H9 (cell line): Measurements from ENCODE around the gene XIRP1. TPM values are rescaled to one million over a fixed set of nuclear protein-coding genes. Genes with fewer than 3 reads are reported as not detected.

ENCODE experiments used
- DNase-seq: peaks from one replicate; pipeline ENCODE4 v3.0.0-alpha.2; 2017
- H2AFZ ChIP-seq: one replicate; pipeline ENCODE4 v1.6.1; 2013; ENCODE audit warnings: mild to moderate bottlenecking, low read length, control low read depth, moderate library complexity
- H2AK5ac ChIP-seq: 2 replicates; pipeline ENCODE4 v1.6.1; 2013; ENCODE audit warnings: low read length, control low read depth, mixed read lengths; ENCODE audit not compliant: insufficient read length
- H2BK120ac ChIP-seq: one replicate; pipeline ENCODE4 v1.6.1; 2013; ENCODE audit warnings: low read depth, mild to moderate bottlenecking, low read length, control low read depth, inconsistent platforms; ENCODE audit not compliant: poor library complexity, severe bottlenecking
- H2BK12ac ChIP-seq: 2 replicates; pipeline ENCODE4 v1.6.1; 2013; ENCODE audit warnings: low read length, control low read depth, mixed read lengths, low read depth; ENCODE audit not compliant: insufficient read length
- H2BK15ac ChIP-seq: 2 replicates; pipeline ENCODE4 v1.6.1; 2013; ENCODE audit warnings: low read depth, low read length, control low read depth
- H2BK20ac ChIP-seq: one replicate; pipeline ENCODE4 v1.6.1; 2013; ENCODE audit warnings: low read depth, mild to moderate bottlenecking, low read length, control low read depth, inconsistent platforms; ENCODE audit not compliant: poor library complexity, severe bottlenecking
- H2BK5ac ChIP-seq: 2 replicates; pipeline ENCODE4 v1.6.1; 2013; ENCODE audit warnings: low read length, control low read depth, mixed read lengths; ENCODE audit not compliant: insufficient read length
- H3K14ac ChIP-seq: 2 replicates; pipeline ENCODE4 v1.6.1; 2013; ENCODE audit warnings: low read length, control low read depth; ENCODE audit not compliant: insufficient read depth
- H3K18ac ChIP-seq: 2 replicates; pipeline ENCODE4 v1.6.1; 2013; ENCODE audit warnings: low read depth, mild to moderate bottlenecking, mixed read lengths, low read length, control low read depth; ENCODE audit not compliant: insufficient read length
- H3K23ac ChIP-seq: 2 replicates; pipeline ENCODE4 v1.6.1; 2013; ENCODE audit warnings: low read length, control low read depth, mixed read lengths, low read depth; ENCODE audit not compliant: insufficient read length
- H3K23me2 ChIP-seq: 2 replicates; pipeline ENCODE4 v1.6.1; 2013; ENCODE audit warnings: low read depth, mild to moderate bottlenecking, mixed read lengths, low read length, control low read depth; ENCODE audit not compliant: insufficient read length, poor library complexity, severe bottlenecking
- H3K27ac ChIP-seq: 2 replicates; pipeline ENCODE4 v1.5.1; 2013; ENCODE audit warnings: low read length, control low read depth, mixed read lengths, low read depth; ENCODE audit not compliant: insufficient read length
- H3K27me3 ChIP-seq: 2 replicates; pipeline ENCODE4 v1.6.1; 2013; ENCODE audit warnings: low read length, control low read depth, inconsistent platforms; ENCODE audit not compliant: insufficient read depth
- H3K4ac ChIP-seq: 2 replicates; pipeline ENCODE4 v1.6.1; 2013; ENCODE audit warnings: low read depth, mild to moderate bottlenecking, control low read depth, inconsistent platforms, low read length, moderate library complexity
- H3K4me1 ChIP-seq: 2 replicates; pipeline ENCODE4 v1.6.1; 2013; ENCODE audit warnings: low read length, control low read depth, inconsistent platforms; ENCODE audit not compliant: insufficient read depth
- H3K4me2 ChIP-seq: 2 replicates; pipeline ENCODE4 v1.6.1; 2013; ENCODE audit warnings: low read length, control low read depth, mixed read lengths; ENCODE audit not compliant: insufficient read length, insufficient read depth
- H3K56ac ChIP-seq: 2 replicates; pipeline ENCODE4 v1.6.1; 2013; ENCODE audit warnings: low read depth, mild to moderate bottlenecking, mixed read lengths, low read length, control low read depth; ENCODE audit not compliant: insufficient read length
- H3K79me1 ChIP-seq: 2 replicates; pipeline ENCODE4 v1.6.1; 2013; ENCODE audit warnings: low read depth, mild to moderate bottlenecking, moderate library complexity, low read length, control low read depth, inconsistent platforms; ENCODE audit not compliant: insufficient read depth, poor library complexity, severe bottlenecking
- H3K79me2 ChIP-seq: 2 replicates; pipeline ENCODE4 v1.6.1; 2013; ENCODE audit warnings: low read length, control low read depth, inconsistent platforms; ENCODE audit not compliant: insufficient read depth
- H3K9ac ChIP-seq: 2 replicates; pipeline ENCODE4 v1.6.1; 2013; ENCODE audit warnings: low read length, control low read depth, mixed read lengths; ENCODE audit not compliant: insufficient read length; ENCODE audit errors: extremely low read depth
- H3K9me3 ChIP-seq: one replicate; pipeline ENCODE4 v1.6.1; 2013; ENCODE audit warnings: low read depth, low read length, inconsistent platforms; ENCODE audit not compliant: control insufficient read depth
- H3T11ph ChIP-seq: one replicate; pipeline ENCODE4 v1.6.1; 2013; ENCODE audit warnings: mild to moderate bottlenecking, low read length, control low read depth, inconsistent platforms
- H4K20me1 ChIP-seq: one replicate; pipeline ENCODE4 v1.6.1; 2013; ENCODE audit not compliant: control insufficient read depth, insufficient read length, insufficient read depth
- H4K5ac ChIP-seq: 2 replicates; pipeline ENCODE4 v1.6.1; 2013; ENCODE audit warnings: low read depth, mild to moderate bottlenecking, mixed read lengths, low read length, control low read depth; ENCODE audit not compliant: insufficient read length
- H4K8ac ChIP-seq: replicated peaks from 2 replicates; pipeline ENCODE4 v1.6.1; 2013; ENCODE audit warnings: low read length, control low read depth, mixed read lengths, low read depth; ENCODE audit not compliant: insufficient read length
- H4K91ac ChIP-seq: 2 replicates; pipeline ENCODE4 v1.6.1; 2013; ENCODE audit warnings: low read depth, mild to moderate bottlenecking, moderate library complexity, mixed read lengths, low read length, control low read depth; ENCODE audit not compliant: insufficient read length
- H3K27ac Mint-ChIP-seq, 3 experiments: 2 replicates in 2 of 3; 3 replicates in 1 of 3; pipeline ENCODE4 v1.8.0; 2020 to 2021; ENCODE audit warnings: mixed read lengths in 3 of 3, mild to moderate bottlenecking in 1 of 3, moderate library complexity in 1 of 3
- H3K27me3 Mint-ChIP-seq: 2 replicates; pipeline ENCODE4 v1.8.0; 2021; ENCODE audit warnings: low read depth, mild to moderate bottlenecking, moderate library complexity, mixed read lengths
- H3K36me3 Mint-ChIP-seq, 3 experiments: 2 replicates in 2 of 3; 3 replicates in 1 of 3; pipeline ENCODE4 v1.8.0; 2020 to 2021; ENCODE audit warnings: low read depth in 3 of 3, mixed read lengths in 3 of 3; ENCODE audit not compliant: insufficient read depth in 1 of 3
- H3K4me1 Mint-ChIP-seq, 2 experiments: 2 replicates each; pipeline ENCODE4 v1.8.0; 2020; ENCODE audit warnings: mixed read lengths in 2 of 2
- H3K4me3 Mint-ChIP-seq, 2 experiments: 2 replicates in 1 of 2; 3 replicates in 1 of 2; pipeline ENCODE4 v1.8.0; 2020 to 2021; ENCODE audit warnings: mild to moderate bottlenecking in 2 of 2, mixed read lengths in 2 of 2, moderate library complexity in 1 of 2
- H3K9me3 Mint-ChIP-seq, 2 experiments: 2 replicates in 1 of 2; 3 replicates in 1 of 2; pipeline ENCODE4 v1.8.0; 2020; ENCODE audit warnings: mild to moderate bottlenecking in 2 of 2, mixed read lengths in 2 of 2, moderate library complexity in 1 of 2
- WGBS: extraction: QIAGEN DNeasy Blood & Tissue Kit; methylation state at CpG from one replicate; pipeline ENCODE4 v1.1.7; 2013; ENCODE audit warnings: missing lambda C conversion rate, low lambda C conversion rate, mixed read lengths; ENCODE audit not compliant: insufficient read length; ENCODE audit errors: extremely low coverage; 5-methylcytosine and 5-hydroxymethylcytosine counted together
- total RNA-seq: library from RNA; stranded (reverse); gene quantifications from 2 replicates; pipeline ENCODE4 v1.2.1, GENCODE V29; 2021
- TF ChIP-seq, protein P1 (sequence below): fragments of 200-600 bp; sonication (generic); conservative IDR thresholded peaks from 3 replicates; pipeline ENCODE4 v1.8.0; 2021; ENCODE audit warnings: antibody characterized with exemption, mild to moderate bottlenecking

The XIRP1 gene
- total RNA-seq, 1 experiment from 2014 or later, result not detected

- Histone ChIP-seq H3T11ph (no peak overlapping the region), H2BK20ac (no peak overlapping the region), H3K4me1 (peaks cover 4% of the 10 kb centered on the region; the same call in 1 of the 2 replicates), H2BK5ac (no peak overlapping the region), H3K4ac (no peak overlapping the region), H3K79me2 (no peaks in the 10 kb centered on the region), H2BK120ac (no peak overlapping the region), H4K5ac (no peak overlapping the region), H2BK12ac (no peak overlapping the region), H3K56ac (no peak overlapping the region), H3K27me3 (no peaks in the 10 kb centered on the region), H4K8ac (no peak overlapping the region), H3K4me2 (no peak overlapping the region), H3K27ac (no peak overlapping the region), H2BK15ac (no peak overlapping the region), H3K9ac (no peak overlapping the region), H2AFZ (no peak overlapping the region), H4K20me1 (no peaks in the 10 kb centered on the region), H2AK5ac (no peak overlapping the region), H3K9me3 (no peaks in the 10 kb centered on the region), H3K23ac (no peak overlapping the region), H4K91ac (no peak overlapping the region), H3K79me1 (no peaks in the 10 kb centered on the region), H3K23me2 (no peaks in the 10 kb centered on the region), H3K18ac (no peak overlapping the region), H3K14ac (no peak overlapping the region)
- no peak overlapping the region for H3K4me3 Mint-ChIP-seq
- no peak overlapping the region for H3K27ac Mint-ChIP-seq
- no peak for DNase-seq
- H3K9me3 Mint-ChIP-seq, result no peaks in the 10 kb centered on the region
- no peaks in the 10 kb centered on the region for H3K36me3 Mint-ChIP-seq
- no CpG with 5 or more reads among the region's 14 CpGs for WGBS
- TF ChIP-seq, protein P1, sequence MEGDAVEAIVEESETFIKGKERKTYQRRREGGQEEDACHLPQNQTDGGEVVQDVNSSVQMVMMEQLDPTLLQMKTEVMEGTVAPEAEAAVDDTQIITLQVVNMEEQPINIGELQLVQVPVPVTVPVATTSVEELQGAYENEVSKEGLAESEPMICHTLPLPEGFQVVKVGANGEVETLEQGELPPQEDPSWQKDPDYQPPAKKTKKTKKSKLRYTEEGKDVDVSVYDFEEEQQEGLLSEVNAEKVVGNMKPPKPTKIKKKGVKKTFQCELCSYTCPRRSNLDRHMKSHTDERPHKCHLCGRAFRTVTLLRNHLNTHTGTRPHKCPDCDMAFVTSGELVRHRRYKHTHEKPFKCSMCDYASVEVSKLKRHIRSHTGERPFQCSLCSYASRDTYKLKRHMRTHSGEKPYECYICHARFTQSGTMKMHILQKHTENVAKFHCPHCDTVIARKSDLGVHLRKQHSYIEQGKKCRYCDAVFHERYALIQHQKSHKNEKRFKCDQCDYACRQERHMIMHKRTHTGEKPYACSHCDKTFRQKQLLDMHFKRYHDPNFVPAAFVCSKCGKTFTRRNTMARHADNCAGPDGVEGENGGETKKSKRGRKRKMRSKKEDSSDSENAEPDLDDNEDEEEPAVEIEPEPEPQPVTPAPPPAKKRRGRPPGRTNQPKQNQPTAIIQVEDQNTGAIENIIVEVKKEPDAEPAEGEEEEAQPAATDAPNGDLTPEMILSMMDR, result no peak
- peaks cover 14% of the 10 kb centered on the region in 2 experiments for H3K4me1 Mint-ChIP-seq
- no peaks in the 10 kb centered on the region; the same call in none of the 2 replicates for H3K27me3 Mint-ChIP-seq
These were observed 6.3 kb downstream of the XIRP1 start for GRCh38 chr3:39185959-39186691.
